ENCODE data around the gene FIGLA.

Gene FIGLA, protein sequence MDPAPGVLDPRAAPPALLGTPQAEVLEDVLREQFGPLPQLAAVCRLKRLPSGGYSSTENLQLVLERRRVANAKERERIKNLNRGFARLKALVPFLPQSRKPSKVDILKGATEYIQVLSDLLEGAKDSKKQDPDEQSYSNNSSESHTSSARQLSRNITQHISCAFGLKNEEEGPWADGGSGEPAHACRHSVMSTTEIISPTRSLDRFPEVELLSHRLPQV

GRCh38 chr2:70790136-70790828 is at the start of gene FIGLA:
FIGLA (minus strand) TSS chr2:70790643; CDS start chr2:70790638, 5 bp downstream.
- DNase-seq: peak in 1 of 56 donors; percentile 18

DNA sequence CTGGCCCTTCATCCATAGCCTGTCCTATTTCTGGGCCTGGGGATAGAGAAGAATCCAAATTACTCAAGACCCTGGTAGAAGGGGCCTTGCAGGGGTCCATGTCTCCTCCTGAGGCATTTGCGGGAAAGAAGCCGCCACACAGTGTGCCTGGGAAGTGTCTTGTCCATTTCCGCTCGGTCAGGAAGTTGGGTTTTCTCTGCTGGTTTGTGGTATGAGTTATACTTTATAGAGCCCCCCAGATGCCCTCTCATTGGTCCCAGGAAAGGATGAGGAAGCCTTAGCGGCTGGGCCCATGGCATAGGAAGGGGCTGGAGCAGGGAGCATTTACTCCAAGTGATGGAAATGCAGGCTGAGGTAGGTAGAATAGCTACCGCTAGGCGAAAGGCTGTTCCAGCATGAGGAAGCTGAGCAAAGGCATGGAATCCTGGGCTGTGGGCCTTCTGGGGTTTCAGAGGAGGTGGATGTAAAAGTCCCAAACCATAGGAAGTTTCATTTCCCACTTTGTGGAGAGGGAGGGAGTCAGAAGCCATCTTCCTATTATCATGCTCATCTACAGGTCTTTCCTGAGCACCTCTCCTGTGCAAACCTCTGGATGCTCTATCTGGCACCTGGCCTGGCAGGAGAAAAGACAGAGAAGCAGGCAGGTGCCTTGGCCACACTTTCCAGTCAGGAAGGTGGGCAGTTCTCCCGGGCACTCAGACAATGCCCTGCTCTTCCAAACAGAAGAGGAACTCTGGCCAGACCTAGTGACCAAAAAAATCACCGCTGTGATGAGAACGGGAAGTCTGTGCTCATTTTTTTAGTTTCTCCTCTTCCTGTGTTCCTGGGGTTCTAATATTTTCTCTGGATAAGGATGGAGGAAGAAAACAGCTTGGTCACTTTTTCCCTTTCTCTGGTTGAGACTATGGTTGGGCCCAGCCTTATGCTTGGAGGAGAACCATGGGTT is 47.8 kb upstream of the FIGLA start:
- DNase-seq: no peak

DNA sequence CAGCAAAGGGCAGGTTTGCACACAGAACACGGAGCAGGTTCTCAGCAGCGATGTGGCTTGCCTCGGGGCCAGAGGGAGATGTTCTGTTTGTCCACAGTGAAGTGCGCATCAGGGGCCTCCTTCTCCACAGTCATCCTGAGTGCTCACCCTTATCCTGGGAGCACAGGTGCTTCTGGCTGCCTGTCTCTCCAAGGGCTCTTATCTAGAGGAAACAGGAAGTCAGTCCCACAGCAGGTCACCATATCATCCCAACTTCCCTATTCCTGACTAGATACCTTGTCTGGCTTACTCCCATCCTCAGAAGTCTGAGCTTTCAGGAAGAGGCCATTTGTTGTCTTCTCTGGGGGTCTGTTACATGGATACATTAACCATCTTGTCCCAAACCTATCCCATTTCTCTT is 45.2 kb upstream of the FIGLA start, which contains the start of gene CD207:
CD207 (minus strand) TSS at position 174 of the 400 bp plus-strand sequence; CDS start at position 134, 40 bp downstream.
- no peak for DNase-seq

- no peak for DNase-seq
These were observed 44.4 kb upstream of the FIGLA start for GRCh38 chr2:70834881-70835280.

GRCh38 chr2:70834106-70834505 is 43.7 kb upstream of the FIGLA start:
- DNase-seq: no peak

- no peak for DNase-seq
These were observed 42.8 kb upstream of the FIGLA start for GRCh38 chr2:70833246-70833645.

- no peak for DNase-seq
These were observed 41.9 kb upstream of the FIGLA start for GRCh38 chr2:70832386-70832785.

DNA sequence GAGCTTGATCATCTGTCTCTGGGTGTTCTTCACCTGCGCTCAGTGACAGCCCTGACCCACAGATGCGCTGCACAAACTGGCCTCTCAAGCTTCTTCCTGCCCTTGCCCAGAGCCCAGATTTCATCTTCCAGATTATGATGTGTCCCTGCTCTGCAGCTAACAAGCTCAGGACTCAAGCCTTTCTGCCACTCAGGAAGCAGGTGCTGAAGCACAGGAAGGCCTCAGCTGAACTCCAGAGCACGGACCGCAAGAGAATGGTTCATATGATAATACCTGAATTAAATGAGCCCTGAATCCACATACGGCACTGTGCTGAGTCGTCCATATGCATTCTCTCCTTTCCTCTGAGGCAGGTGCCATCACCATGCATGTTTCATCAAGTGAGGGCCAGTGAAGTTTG is 41.4 kb upstream of the FIGLA start:
- no peak for DNase-seq

GRCh38 chr2:70830366-70830765 is 39.9 kb upstream of the FIGLA start:
- no peak for DNase-seq

- no peak for DNase-seq
These were observed 39.5 kb upstream of the FIGLA start for GRCh38 chr2:70829916-70830315.

DNA sequence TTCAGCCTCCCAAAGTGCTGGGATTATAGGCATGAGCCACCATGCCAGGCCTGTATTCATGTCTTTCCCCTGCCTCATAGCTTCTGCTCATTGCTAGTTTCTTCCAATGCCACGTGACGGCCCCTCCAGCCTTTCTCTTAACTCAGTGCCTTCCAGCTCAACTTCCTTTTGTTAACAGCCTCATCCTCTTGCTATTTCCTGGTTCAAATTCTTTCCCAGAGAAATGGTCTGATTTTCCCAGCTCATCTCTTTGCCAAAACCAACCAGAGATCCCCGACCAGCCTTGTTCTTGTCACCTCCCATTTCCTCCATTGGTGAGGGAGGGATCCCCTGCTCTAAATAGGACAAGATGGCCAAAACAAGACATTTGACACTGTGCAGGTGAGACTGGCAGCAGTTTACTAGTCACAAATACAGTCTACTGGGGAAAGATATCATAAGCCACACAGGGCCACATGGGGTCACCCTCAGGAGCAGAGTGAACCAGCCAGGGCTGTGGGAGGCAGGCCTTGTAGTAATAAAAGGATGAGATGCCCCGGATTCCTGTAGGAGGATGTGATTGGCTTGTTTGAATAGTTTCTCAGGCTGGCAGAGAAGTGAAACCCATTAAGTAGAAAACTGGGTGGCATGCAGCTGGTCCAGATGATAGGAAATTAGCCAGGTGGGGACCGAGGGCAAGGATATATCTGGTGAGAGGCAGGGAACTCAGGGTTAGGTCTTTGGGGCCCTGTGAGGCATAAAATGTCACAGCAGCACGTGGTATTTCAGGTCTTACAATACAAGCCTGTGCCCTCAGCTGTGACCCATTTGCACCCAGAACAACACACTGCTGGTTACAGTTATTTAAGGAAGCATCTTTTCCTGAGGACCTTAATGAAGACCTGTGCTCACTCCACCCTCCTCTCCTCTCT is 38.7 kb upstream of the FIGLA start:
- no peak for DNase-seq

- no peak for DNase-seq
These were observed 37.7 kb upstream of the FIGLA start for GRCh38 chr2:70828115-70828514.

DNA sequence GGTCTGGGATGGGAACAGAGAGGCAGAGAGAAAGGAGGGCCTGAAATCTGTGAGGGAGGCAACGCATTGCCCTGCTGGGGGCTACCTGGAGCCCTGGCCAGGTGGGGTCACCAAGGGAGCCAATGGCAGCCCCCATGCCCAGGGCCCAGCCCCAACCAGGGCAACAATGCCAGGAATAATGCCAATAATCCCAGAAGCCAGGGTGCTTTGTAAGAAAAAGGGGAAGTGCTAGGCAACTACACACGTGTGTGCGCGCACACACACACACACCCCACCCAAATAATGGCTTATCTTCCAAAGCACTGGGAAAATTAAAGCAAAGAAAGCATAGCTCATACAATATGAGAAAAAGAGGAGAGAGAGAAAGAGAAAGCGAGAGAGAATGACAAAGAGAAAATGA is 36.9 kb upstream of the FIGLA start:
- no peak for DNase-seq

- DNase-seq: no peak
These were observed 36.4 kb upstream of the FIGLA start for GRCh38 chr2:70826696-70827350.

GRCh38 chr2:70823249-70823648 is 32.8 kb upstream of the FIGLA start:
- DNase-seq: no peak

DNA sequence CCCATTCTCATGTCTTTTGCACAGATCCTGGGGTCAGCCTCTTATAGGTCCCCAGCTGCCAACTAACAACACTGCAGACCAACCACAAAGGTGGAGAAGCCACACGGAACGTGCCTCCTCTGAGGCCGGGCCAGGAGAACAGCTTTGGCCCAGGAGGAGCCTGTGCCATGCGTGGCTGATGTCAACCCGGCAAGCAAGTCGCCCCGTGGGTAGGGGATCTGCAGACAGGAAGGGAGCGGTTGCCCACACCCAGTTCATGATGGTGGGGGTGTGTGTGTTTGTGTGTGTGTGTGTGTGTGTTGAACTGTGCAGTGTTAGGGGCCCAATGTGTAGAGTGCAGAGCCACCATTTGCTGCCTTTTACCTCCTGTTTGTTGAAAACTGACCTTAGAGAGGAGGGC is 32.4 kb upstream of the FIGLA start:
- DNase-seq: no peak

DNA sequence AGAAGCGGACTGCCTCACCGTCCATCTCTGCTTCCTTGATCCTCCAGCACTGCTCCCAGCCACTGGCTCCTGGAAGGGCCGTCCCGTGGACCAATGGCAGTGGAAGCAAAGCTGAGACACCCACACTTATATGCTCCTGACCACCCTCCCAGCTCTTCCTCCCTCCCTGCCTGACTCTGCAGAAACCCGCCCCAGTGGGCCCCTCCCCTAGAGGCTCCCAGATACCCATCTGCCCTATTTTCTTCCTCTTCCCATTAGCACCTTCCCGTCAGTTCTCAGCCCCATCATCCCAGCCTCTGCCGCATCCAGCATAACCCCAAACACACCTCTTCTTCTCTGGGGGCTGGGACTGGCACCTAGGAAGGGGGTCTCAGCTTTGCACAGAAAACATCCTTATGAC is 30.1 kb upstream of the FIGLA start, which contains the start of gene CLEC4F:
CLEC4F (minus strand) TSS at position 101 of the 400 bp plus-strand sequence; CDS start at position 25, 76 bp downstream.
- no peak for DNase-seq

GRCh38 chr2:70817284-70817954 is 27.0 kb upstream of the FIGLA start:
- no peak for DNase-seq

DNA sequence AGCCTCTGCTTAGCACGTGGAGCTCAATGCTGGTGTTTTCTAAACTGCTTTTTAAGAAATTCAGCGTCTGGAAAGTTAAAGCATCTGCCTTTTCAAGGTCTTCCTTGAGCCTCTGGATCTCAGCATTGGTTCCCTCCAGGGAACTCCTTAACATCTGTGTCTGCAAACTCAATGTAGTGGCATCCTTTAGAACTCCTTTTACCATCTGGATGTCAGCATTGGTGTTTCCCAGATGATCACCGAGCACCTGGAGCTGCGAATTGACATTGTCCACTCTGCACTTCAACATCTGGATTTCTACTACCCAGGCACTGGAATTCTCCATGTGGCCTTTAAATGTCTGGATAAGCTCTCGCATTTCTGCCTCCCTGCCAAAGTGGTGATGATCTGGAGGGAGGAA is 26.3 kb upstream of the FIGLA start:
- no peak for DNase-seq
